Muscle layer of duodenum (tissue), 2 donors: ENCODE data around the gene DHDDS.
"Not testable (repeated sequence)": the region's sequence is repeated elsewhere in the genome, so short reads cannot be mapped to it uniquely, and the experiment has no call there.

ENCODE experiments used
- H3K27ac ChIP-seq: one replicate; pipeline ENCODE4 v1.7.0; 2013; ENCODE audit warnings: mild to moderate bottlenecking, low read length
- H3K27me3 ChIP-seq: one replicate; pipeline ENCODE4 v1.7.0; 2013; ENCODE audit warnings: low read depth, mild to moderate bottlenecking, control low read depth, low read length
- H3K36me3 ChIP-seq, 2 donors: one replicate each; pipeline ENCODE4 v1.7.0; 2013; ENCODE audit warnings: low read length in 2 of 2, control low read depth in 1 of 2, mild to moderate bottlenecking in 1 of 2; ENCODE audit not compliant: insufficient read depth in 2 of 2, control insufficient read depth in 1 of 2
- H3K4me1 ChIP-seq, 2 donors: one replicate each; pipeline ENCODE4 v1.7.0; 2013; ENCODE audit warnings: low read length in 2 of 2, mild to moderate bottlenecking in 2 of 2, control low read depth in 1 of 2, moderate library complexity in 1 of 2; ENCODE audit not compliant: insufficient read depth in 2 of 2, control insufficient read depth in 1 of 2
- H3K4me3 ChIP-seq, 2 donors: one replicate each; pipeline ENCODE4 v1.7.0; 2013; ENCODE audit warnings: low read length in 2 of 2, low read depth in 1 of 2, mild to moderate bottlenecking in 1 of 2
- H3K9me3 ChIP-seq, 2 donors: one replicate each; pipeline ENCODE4 v1.7.0; 2013; ENCODE audit warnings: low read length in 2 of 2, control low read depth in 1 of 2, mild to moderate bottlenecking in 1 of 2; ENCODE audit not compliant: control insufficient read depth in 1 of 2
- donor health status: healthy.

DHDDS gene

DNA sequence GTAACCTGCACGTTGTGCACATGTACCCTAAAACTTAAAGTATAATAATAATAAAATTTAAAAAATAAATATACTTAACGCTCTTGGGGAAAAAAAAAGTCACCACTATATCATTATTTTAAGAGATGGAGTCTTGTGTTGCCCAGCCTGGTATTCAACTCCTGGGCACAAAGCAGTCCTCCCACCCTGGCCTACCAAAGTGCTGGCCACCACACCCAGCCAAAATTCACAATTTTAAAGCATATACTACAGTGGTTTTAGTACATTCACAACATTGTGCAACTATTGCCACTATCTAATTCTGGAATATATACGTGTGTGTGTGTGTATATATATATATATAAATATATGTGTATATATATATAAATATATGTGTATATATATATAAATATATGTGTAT lies 46.0 kb downstream of the DHDDS start:
- Histone ChIP-seq H3K27ac (no peak overlapping the region), H3K4me3 (no peak overlapping the region), H3K4me1 (peaks cover 12 to 20% of the 10 kb centered on the region in 2 donors), H3K36me3 (peaks cover 23 to 29% of the 10 kb centered on the region in 2 donors), H3K27me3 (no peaks in the 10 kb centered on the region), H3K9me3 (no peaks in the 10 kb centered on the region)

DNA sequence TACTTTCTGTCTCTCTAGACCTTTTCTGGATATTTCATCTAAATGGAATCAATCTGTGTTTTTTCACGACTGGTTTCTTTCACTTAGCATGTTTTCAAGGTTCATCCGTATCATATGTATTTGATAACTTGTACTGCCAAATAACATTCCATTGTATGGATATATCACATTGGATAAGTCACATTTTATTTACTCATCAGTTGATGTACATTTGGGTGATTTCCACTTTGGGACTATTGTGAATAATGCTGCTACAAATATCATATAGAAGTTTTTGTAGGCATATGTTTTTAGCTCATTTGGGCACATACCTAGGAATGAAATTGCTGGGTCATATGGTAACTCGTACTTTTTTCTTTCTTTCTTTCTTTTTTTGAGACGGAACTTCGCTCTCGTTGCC lies 46.9 kb downstream of the DHDDS start:
- Histone ChIP-seq H3K4me1 (peaks cover 5 to 12% of the 10 kb centered on the region in 2 donors), H3K36me3 (peaks cover 21 to 24% of the 10 kb centered on the region in 2 donors), H3K27me3 (no peaks in the 10 kb centered on the region), H3K27ac (no peak overlapping the region), H3K9me3 (no peaks in the 10 kb centered on the region), H3K4me3 (no peak overlapping the region)

DNA sequence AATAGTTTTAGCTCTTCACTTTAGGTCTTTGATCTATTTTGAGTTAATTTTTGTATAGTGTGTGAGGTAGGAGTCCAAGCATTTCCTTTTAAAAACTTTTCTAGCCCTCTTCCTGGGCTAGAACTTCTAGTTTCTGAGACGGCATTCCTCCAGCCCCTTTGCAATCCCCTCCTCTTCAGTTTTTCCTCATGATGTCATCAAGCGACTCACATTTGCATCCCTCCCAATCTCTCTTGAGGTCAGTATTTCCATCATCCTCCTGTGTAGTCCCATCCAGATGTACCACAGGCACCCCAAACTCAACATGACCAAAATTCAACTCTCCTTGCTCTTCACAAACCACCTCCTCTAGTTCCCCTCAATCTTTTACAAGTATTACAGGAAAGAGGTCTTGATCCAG lies 50.8 kb downstream of the DHDDS start:
- Histone ChIP-seq H3K27ac (no peak overlapping the region), H3K4me1 (no peaks in the 10 kb centered on the region), H3K27me3 (no peaks in the 10 kb centered on the region), H3K36me3 (no peaks in the 10 kb centered on the region), H3K9me3 (no peaks in the 10 kb centered on the region), H3K4me3 (no peak overlapping the region)

DNA sequence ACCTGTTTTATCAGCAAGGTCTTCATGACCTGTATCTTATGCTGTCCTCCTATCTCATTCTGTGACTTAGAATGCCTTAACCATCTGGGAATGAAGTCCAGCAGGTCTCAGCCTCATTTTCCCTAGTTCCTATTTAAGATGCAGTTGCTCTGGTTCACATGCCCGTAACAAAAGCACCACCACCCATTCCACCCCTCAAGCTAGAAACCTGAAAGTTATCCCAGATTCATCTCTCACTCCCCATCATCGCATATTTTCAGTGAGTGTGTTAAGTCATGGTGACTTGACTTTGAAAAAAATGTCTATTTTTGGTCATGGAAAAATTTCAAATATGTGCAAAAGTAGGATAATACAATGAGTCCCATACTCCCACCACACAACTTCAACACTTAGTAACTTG lies 51.9 kb downstream of the DHDDS start:
- no peak overlapping the region for H3K4me3 ChIP-seq
- H3K27me3 ChIP-seq = no peaks in the 10 kb centered on the region
- H3K36me3 ChIP-seq = no peaks in the 10 kb centered on the region
- no peaks in the 10 kb centered on the region for H3K4me1 ChIP-seq
- H3K9me3 ChIP-seq = no peaks in the 10 kb centered on the region
- H3K27ac ChIP-seq = no peak overlapping the region

DNA sequence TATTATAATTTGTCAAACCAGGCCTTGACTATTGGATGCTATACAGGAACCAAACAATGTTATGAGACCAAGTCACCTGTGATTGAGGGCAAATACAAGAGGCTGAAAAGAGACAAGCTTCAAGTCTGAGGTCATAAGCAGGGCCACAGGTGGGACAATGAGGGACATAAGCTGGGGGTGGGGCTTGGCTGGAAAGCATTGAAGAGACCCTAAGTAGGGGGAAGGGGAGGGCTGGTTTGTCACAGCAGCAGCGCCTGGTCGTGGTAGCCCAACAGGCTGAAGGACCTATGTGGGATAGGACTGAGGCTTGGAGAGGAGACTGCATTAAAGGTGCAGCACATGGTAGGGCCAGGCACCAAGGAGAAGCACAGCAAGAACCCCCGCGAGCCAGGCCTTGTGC lies 58.0 kb downstream of the DHDDS start:
- H3K4me3 ChIP-seq = no peak overlapping the region
- H3K27ac ChIP-seq = no peak overlapping the region
- no peaks in the 10 kb centered on the region for H3K27me3 ChIP-seq
- no peaks in the 10 kb centered on the region for H3K9me3 ChIP-seq
- no peaks in the 10 kb centered on the region for H3K36me3 ChIP-seq
- H3K4me1 ChIP-seq = no peaks in the 10 kb centered on the region

DNA sequence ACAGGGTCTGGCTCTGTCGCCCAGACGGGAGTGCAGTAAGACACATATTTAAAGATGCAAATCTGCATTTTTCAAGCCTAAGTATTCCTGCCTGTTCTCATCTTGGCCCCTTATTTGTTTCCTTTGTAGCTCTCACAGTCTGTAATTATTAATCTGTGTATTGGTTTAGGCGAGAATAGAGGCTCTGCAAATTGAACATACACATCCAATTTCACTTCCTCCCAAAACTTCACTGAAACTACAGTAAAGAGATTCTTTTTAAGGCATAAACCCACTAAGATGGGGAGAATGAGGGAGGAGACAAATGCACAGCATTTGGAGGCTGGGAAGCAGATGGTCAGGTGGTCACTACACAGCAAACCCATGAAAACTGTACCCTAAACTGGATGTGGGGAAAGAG lies 61.1 kb downstream of the DHDDS start:
- Histone ChIP-seq H3K36me3 (no peaks in the 10 kb centered on the region), H3K9me3 (no peaks in the 10 kb centered on the region), H3K4me1 (no peaks in the 10 kb centered on the region), H3K4me3 (no peak overlapping the region), H3K27me3 (no peaks in the 10 kb centered on the region), H3K27ac (no peak overlapping the region)

DNA sequence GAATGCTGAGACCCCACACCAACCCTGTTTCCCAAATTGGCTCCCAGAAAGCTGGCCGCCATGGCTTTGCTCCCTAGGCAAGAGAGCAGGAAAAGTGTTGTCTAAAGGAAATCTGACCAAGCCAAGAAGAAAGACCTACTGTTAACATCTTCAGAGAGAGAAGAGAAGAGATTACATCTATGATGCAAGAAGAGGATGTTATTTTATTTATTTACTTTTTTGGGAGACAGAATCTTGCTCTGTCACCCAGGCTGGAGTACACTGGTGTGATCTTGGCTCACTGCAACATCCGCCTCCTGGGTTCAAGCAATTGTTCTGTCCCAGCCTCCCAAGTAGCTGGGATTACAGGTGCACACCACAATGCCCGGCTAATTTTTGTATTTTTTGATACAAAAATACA lies 61.8 kb downstream of the DHDDS start:
- Histone ChIP-seq H3K36me3 (no peaks in the 10 kb centered on the region), H3K4me1 (no peaks in the 10 kb centered on the region), H3K27me3 (no peaks in the 10 kb centered on the region), H3K9me3 (no peaks in the 10 kb centered on the region), H3K27ac (no peak overlapping the region), H3K4me3 (no peak overlapping the region)

DNA sequence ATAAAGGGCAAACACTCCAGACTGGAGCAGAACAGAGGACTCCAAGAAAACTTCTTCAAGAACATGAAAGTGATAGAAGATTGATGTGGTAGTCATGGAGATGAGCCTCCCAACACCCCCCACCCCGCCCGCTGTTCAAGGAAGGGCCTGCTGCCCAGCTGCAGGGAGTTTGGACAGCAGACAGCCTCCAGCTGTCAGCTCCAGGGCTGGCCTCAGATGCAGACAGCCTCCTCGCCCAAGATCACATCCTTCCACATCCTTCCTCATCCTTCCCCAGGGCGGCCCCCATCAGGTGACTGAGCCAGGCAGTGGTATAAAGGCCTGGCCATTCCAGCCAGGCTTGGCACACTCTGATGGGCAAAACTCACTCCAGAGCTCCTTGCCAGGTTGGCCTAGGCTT lies 64.7 kb downstream of the DHDDS start:
- no peaks in the 10 kb centered on the region for H3K36me3 ChIP-seq
- H3K9me3 ChIP-seq = no peaks in the 10 kb centered on the region
- H3K27me3 ChIP-seq = no peaks in the 10 kb centered on the region

DNA sequence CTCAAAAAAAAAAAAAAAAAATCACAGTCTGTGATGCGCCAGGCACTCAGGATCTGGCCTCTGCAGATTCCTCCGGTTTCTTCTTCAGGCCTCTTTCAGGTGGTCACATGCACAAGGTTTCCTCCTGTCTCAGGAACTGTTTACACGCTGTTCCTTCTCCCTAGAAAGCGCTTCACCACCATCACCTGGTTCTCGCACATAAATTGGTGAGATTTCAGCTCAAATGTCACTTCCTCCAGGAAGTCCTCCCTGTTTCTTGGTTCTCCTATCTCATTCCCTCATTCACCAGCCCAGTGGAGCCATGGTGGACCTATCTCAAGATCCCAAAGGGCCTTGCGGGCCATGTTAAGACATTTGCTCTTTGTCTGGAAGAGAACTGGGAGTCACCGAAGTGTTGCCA lies 66.8 kb downstream of the DHDDS start:
- H3K27me3 ChIP-seq = no peaks in the 10 kb centered on the region
- H3K9me3 ChIP-seq = no peaks in the 10 kb centered on the region
- no peak overlapping the region for H3K4me3 ChIP-seq
- peaks cover 0 to 12% of the 10 kb centered on the region in 2 donors for H3K4me1 ChIP-seq
- H3K36me3 ChIP-seq = no peaks in the 10 kb centered on the region
- no peak overlapping the region for H3K27ac ChIP-seq

More for the DNA sequence above, 64.7 kb downstream of the DHDDS start:
- no peak overlapping the region for H3K27ac ChIP-seq
- H3K4me1 ChIP-seq = peaks cover 0 to 12% of the 10 kb centered on the region in 2 donors
- no peak overlapping the region for H3K4me3 ChIP-seq

DNA sequence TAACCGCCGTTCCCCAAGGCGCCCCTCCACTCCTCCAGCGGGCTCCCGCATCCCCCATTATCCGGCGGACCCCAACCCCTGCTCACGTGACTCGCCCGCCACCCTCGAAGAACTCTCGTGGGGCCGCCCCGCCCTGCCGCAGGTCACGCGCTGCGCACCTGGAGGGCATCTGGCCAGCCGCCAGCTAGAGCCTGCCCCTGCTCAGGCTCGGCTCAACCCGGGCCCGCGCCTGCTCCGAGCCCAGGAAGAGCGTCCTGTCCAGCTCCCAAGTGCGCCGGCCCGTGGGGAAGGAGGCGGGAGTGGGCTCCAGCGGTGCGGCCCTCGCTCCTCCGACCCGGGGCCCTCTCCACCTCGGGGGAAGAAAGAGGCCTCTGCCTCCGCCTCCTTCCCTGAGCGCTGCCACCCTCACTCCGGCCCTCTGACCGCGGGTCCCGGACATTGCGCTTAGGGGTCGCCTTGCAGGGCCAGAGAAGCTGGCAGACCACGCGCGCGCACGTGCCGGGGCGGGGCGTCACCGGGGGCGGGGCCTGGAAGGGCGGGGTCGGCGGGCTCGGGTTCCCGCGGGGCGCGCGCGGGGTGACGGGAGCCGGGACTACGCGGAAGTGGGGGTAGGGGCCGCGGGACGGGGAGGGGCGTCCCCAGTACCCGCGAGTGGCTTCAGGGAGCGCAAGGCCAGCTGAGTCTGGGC lies 68.5 kb downstream of the DHDDS start:
- Histone ChIP-seq H3K27me3 (no peaks in the 10 kb centered on the region), H3K9me3 (no peaks in the 10 kb centered on the region), H3K36me3 (no peaks in the 10 kb centered on the region), H3K4me3 (peak overlapping the region; percentile 80 to 84), H3K27ac (peak overlapping the region; percentile 87), H3K4me1 (peaks cover 0 to 12% of the 10 kb centered on the region in 2 donors)

DNA sequence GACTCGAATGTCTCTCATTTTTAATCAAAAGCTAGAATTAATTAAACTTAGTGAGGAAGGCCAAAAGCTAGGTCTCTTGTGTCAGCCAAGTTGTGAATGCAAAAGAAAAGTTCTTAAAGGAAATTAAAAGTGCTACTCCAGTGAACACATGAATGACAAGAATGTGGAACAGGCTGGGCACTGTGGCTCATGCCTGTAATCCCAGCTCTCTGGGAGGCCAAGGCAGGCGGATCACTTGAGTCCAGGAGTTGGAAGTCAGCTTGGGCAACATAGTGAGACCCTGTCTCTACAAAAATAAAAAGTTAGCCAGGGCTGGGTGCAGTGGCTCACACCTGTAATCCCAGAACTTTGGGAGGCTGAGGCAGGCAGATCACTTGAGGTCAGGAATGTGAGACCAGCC lies 78.6 kb downstream of the DHDDS start:
- H3K36me3 ChIP-seq, H3K27me3 ChIP-seq, H3K4me1 ChIP-seq, H3K27ac ChIP-seq, H3K9me3 ChIP-seq, H3K4me3 ChIP-seq: not testable (repeated sequence)

DNA sequence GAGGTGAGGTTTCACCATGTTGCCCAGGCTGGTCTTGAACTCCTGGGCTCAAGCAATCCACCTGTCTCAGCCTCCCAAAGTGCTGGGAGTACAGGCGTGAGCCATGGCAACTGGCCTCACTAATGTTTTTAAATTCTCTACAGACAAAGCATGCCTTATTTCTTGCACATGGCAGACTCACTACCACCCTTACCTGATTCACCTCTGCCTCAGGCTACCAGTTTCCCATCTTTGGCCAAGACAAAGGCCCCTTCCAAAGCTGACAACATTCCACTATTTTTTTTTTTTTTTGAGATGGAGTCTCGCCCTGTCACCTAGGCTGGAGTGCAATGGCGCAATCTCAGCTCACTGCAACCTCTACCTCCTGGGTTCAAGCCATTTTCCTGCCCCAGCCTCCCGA lies 83.7 kb downstream of the DHDDS start:
- not testable (repeated sequence) for H3K27me3 ChIP-seq, H3K4me1 ChIP-seq, H3K9me3 ChIP-seq, H3K4me3 ChIP-seq, H3K36me3 ChIP-seq, H3K27ac ChIP-seq
